ENCODE data around the gene MAP3K5. TPM values are rescaled to one million over a fixed set of nuclear protein-coding genes. Genes with fewer than 3 reads are reported as not detected.
"Not testable (repeated sequence)": the region's sequence is repeated elsewhere in the genome, so short reads cannot be mapped to it uniquely, and the experiment has no call there.

The MAP3K5 gene
- total RNA-seq, 4 donors from 2014 or later: 20.8 to 31.7 (median 23.4) TPM

- 54 to 87% methylated on average over 3 of the region's 5 CpGs for WGBS, 2 donors (ENCODE audit: low coverage in 1 of 2)
- Histone ChIP-seq H3K4me1 (peaks cover 12 to 69% (median 15%) of the 10 kb centered on the region in 3 donors), H3K36me3 (no peaks in the 10 kb centered on the region), H3K4me3 (no peak overlapping the region), H3K9me3 (no peaks in the 10 kb centered on the region), H3K27me3 (no peaks in the 10 kb centered on the region), H3K27ac (no peak overlapping the region)
- TF ChIP-seq EP300 (IDR thresholded peaks at IDR 0.05) (no peak), CTCF (IDR thresholded peaks at IDR 0.05) (no peak), POLR2AphosphoS5 (IDR thresholded peaks at IDR 0.05) (no peak), POLR2A (IDR thresholded peaks at IDR 0.05) (no peak)
- ATAC-seq: no peak
Observed at GRCh38 chr6:136763716-136764516, 28.4 kb downstream of the MAP3K5 start.

- Histone ChIP-seq H3K4me1 (peaks cover 12 to 75% (median 15%) of the 10 kb centered on the region in 3 donors), H3K36me3 (no peaks in the 10 kb centered on the region), H3K9me3 (no peaks in the 10 kb centered on the region), H3K4me3 (no peak overlapping the region), H3K27me3 (no peaks in the 10 kb centered on the region), H3K27ac (peak overlapping the region in 1 of 4 donors; percentile 79)
- no peak for ATAC-seq
- no peak for TF ChIP-seq EP300 (IDR thresholded peaks at IDR 0.05)
- TF ChIP-seq POLR2AphosphoS5 (IDR thresholded peaks at IDR 0.05): no peak
- no peak for TF ChIP-seq CTCF (IDR thresholded peaks at IDR 0.05)
- TF ChIP-seq POLR2A (IDR thresholded peaks at IDR 0.05): no peak
- WGBS, 2 donors (ENCODE audit: low coverage in 1 of 2): 100% methylated on average over 1 of the region's 1 CpG
Observed at GRCh38 chr6:136763255-136763654, 29.0 kb downstream of the MAP3K5 start.

- Histone ChIP-seq H3K27me3 (no peaks in the 10 kb centered on the region), H3K9me3 (no peaks in the 10 kb centered on the region), H3K4me3 (peak overlapping the region; percentile 15 to 30), H3K36me3 (no peaks in the 10 kb centered on the region), H3K27ac (peak overlapping the region; percentile 46 to 81 (median 78)), H3K4me1 (peaks cover 12 to 70% (median 15%) of the 10 kb centered on the region in 3 donors)
- TF ChIP-seq POLR2A (IDR thresholded peaks at IDR 0.05): no peak
- TF ChIP-seq CTCF (IDR thresholded peaks at IDR 0.05): no peak
- no peak for TF ChIP-seq POLR2AphosphoS5 (IDR thresholded peaks at IDR 0.05)
- no peak for TF ChIP-seq EP300 (IDR thresholded peaks at IDR 0.05)
- ATAC-seq: peak; percentile 25
- 4 to 25% methylated on average over 2 to 3 of the region's 3 CpGs for WGBS, 2 donors (ENCODE audit: low coverage in 1 of 2)
Observed at GRCh38 chr6:136762022-136762975, 30.0 kb downstream of the MAP3K5 start.

- peaks cover 12 to 69% (median 15%) of the 10 kb centered on the region in 3 donors for H3K4me1 ChIP-seq
- H3K9me3 ChIP-seq: no peaks in the 10 kb centered on the region
- H3K27ac ChIP-seq: peak overlapping the region; percentile 38 to 81 (median 78)
- TF ChIP-seq POLR2AphosphoS5 (IDR thresholded peaks at IDR 0.05) (no peak), CTCF (IDR thresholded peaks at IDR 0.05) (no peak), POLR2A (IDR thresholded peaks at IDR 0.05) (no peak), EP300 (IDR thresholded peaks at IDR 0.05) (no peak)
- H3K36me3 ChIP-seq: no peaks in the 10 kb centered on the region
- H3K4me3 ChIP-seq: peak overlapping the region; percentile 15 to 30
- 13 to 34% methylated on average over 8 of the region's 9 CpGs for WGBS, 2 donors (ENCODE audit: low coverage in 1 of 2)
- peak; percentile 18 for ATAC-seq
- no peaks in the 10 kb centered on the region for H3K27me3 ChIP-seq
Observed at GRCh38 chr6:136761227-136761922, 30.9 kb downstream of the MAP3K5 start.

- H3K9me3 ChIP-seq, H3K36me3 ChIP-seq, H3K27me3 ChIP-seq, H3K4me3 ChIP-seq, ATAC-seq: not testable (repeated sequence)
- WGBS, 2 donors (ENCODE audit: low coverage in 1 of 2): 61 to 83% methylated on average over 2 to 3 of the region's 5 CpGs
- Histone ChIP-seq H3K4me1 (peaks cover 12 to 63% (median 15%) of the 10 kb centered on the region in 3 donors), H3K27ac (peak overlapping the region in 3 of 4 donors; percentile 51 to 79 (median 78))
Observed at GRCh38 chr6:136760781-136761180, 31.5 kb downstream of the MAP3K5 start.

All from gastroesophageal sphincter (tissue), 4 donors.